CD4-positive, alpha-beta T cell (primary cell): ENCODE data around the gene ICE2. TPM values are rescaled to one million over a fixed set of nuclear protein-coding genes. Genes with fewer than 3 reads are reported as not detected.

Experiments
- ATAC-seq: fragments of 200-7000 bp; cut with Tn5 transposase; one replicate; pipeline ENCODE4 v1.10.0; 2022; ENCODE audit warnings: mild to moderate bottlenecking; ENCODE audit not compliant: poor library complexity
- CTCF ChIA-PET: fragments of 350-600 bp; sonication (Branson Sonifier 250); formaldehyde crosslinking; loops from one replicate; lab custom pipeline; 2021; ENCODE audit warnings: antibody characterized with exemption, inconsistent platforms; lab: Charles Lee
- POLR2A ChIA-PET: fragments of 350-600 bp; sonication (Branson Sonifier 250); formaldehyde crosslinking; loops from one replicate; lab custom pipeline; 2021; ENCODE audit warnings: antibody characterized with exemption, inconsistent platforms; lab: Charles Lee
- DNase-seq, 14 experiments: peaks; one replicate each; pipeline ENCODE4 v3.0.0-alpha.2; 2013 to 2020; ENCODE audit warnings: mixed read lengths in 2 of 14
- H3K27ac ChIP-seq, 2 donors: one replicate each; pipeline versions ENCODE4 v1.5.1 to v1.7.0; 2013; ENCODE audit warnings: low read length in 2 of 2, low read depth in 1 of 2, mild to moderate bottlenecking in 1 of 2
- H3K27me3 ChIP-seq, 2 experiments: 1 replicate in 1 of 2; 2 replicates in 1 of 2; pipeline versions ENCODE4 v1.6.1 to v1.7.0; 2013; ENCODE audit warnings: low read length in 2 of 2, control low read depth in 1 of 2, mild to moderate bottlenecking in 1 of 2, moderate library complexity in 1 of 2; ENCODE audit not compliant: insufficient read depth in 2 of 2, control insufficient read depth in 1 of 2
- H3K36me3 ChIP-seq: one replicate; pipeline ENCODE4 v1.6.1; 2013; ENCODE audit warnings: low read length, control low read depth; ENCODE audit not compliant: insufficient read depth
- H3K4me1 ChIP-seq: one replicate; pipeline ENCODE4 v1.6.1; 2013; ENCODE audit warnings: low read length, control low read depth; ENCODE audit not compliant: insufficient read depth
- H3K4me3 ChIP-seq: one replicate; pipeline ENCODE4 v1.5.1; 2013; ENCODE audit warnings: mild to moderate bottlenecking, low read length, moderate library complexity
- H3K9me3 ChIP-seq, 2 experiments: 1 replicate in 1 of 2; 2 replicates in 1 of 2; pipeline versions ENCODE4 v1.6.1 to v1.7.0; 2013; ENCODE audit warnings: low read length in 2 of 2, mild to moderate bottlenecking in 2 of 2, control low read depth in 1 of 2, moderate library complexity in 1 of 2; ENCODE audit not compliant: control insufficient read depth in 1 of 2, insufficient read depth in 1 of 2
- H3K27ac Mint-ChIP-seq: one replicate; pipeline ENCODE4 v1.8.0; 2020; ENCODE audit warnings: mixed read lengths
- H3K27me3 Mint-ChIP-seq: one replicate; pipeline ENCODE4 v1.8.0; 2021; ENCODE audit warnings: mixed read lengths
- H3K36me3 Mint-ChIP-seq: one replicate; pipeline ENCODE4 v1.8.0; 2021; ENCODE audit warnings: low read depth, mixed read lengths
- H3K4me1 Mint-ChIP-seq: one replicate; pipeline ENCODE4 v1.8.0; 2021; ENCODE audit warnings: low read depth, mixed read lengths
- H3K4me3 Mint-ChIP-seq: one replicate; pipeline ENCODE4 v1.8.0; 2020; ENCODE audit warnings: mild to moderate bottlenecking, mixed read lengths
- H3K9me3 Mint-ChIP-seq: one replicate; pipeline ENCODE4 v1.8.0; 2020; ENCODE audit warnings: mixed read lengths
- CTCF ChIP-seq: fragments of 200-600 bp; IDR thresholded peaks from one replicate; pipeline ENCODE4 v1.8.0; 2022; ENCODE audit warnings: antibody characterized with exemption, mild to moderate bottlenecking
- intact Hi-C, 2 experiments: fragments of 100-400 bp; cut with DNase I in 1 of 2; cut with micrococcal nuclease in 1 of 2; formaldehyde crosslinking; loops; one replicate each; pipeline versions ENCODE4 v1.15.1 to v1.9.0; 2023 to 2025; cut with DNase I, micrococcal nuclease
- total RNA-seq, 174 experiments: library from RNA in 2 of 174; stranded (reverse) in 2 of 174; gene quantifications; one replicate each; pipeline ENCODE4 v1.2.3 and lab custom pipeline; 2021 to 2026

ICE2 gene
- total RNA-seq, 2 experiments from 2014 or later: 20.4 to 23.4 TPM

GRCh38 chr15:60483042-60483441, 4.1 kb upstream of the ICE2 start:
- Histone ChIP-seq H3K9me3 (no peaks in the 10 kb centered on the region), H3K27me3 (no peaks in the 10 kb centered on the region), H3K36me3 (peaks cover 2% of the 10 kb centered on the region), H3K4me3 (no peak overlapping the region), H3K4me1 (peaks cover 21% of the 10 kb centered on the region), H3K27ac (no peak overlapping the region)
- CTCF ChIA-PET: interaction anchor here (0.8 to 1.3 kb wide), 2 partner anchors 18 to 38 kb away, joined by 3 to 4 read pairs; no protein-coding TSS in a partner anchor
- POLR2A ChIA-PET: interaction anchor here (0.8 to 1.4 kb wide), 2 partner anchors 85 to 97 kb away, joined by 3 read pairs; partner anchors contain the start of gene ANXA2
- no peaks in the 10 kb centered on the region for H3K9me3 Mint-ChIP-seq
- H3K36me3 Mint-ChIP-seq: peaks cover 21% of the 10 kb centered on the region
- TF ChIP-seq CTCF: no peak
- no peak overlapping the region for H3K4me3 Mint-ChIP-seq
- peaks cover 61% of the 10 kb centered on the region for H3K4me1 Mint-ChIP-seq
- intact Hi-C loops: loop anchor here in 1 of 2 experiments (10.0 kb wide), 1 partner anchor 1548 kb away; the partner anchor contains the start of gene SLTM
- H3K27me3 Mint-ChIP-seq: no peaks in the 10 kb centered on the region
- ATAC-seq: no peak
- peak overlapping the region; percentile 50 for H3K27ac Mint-ChIP-seq
- no peak for DNase-seq

GRCh38 chr15:60480888-60481287, 1.9 kb upstream of the ICE2 start:
- peak overlapping the region; percentile 11 for H3K4me3 Mint-ChIP-seq
- peaks cover 26% of the 10 kb centered on the region for H3K4me1 ChIP-seq
- DNase-seq (no peak), ATAC-seq (no peak)
- no peaks in the 10 kb centered on the region for H3K27me3 Mint-ChIP-seq
- H3K9me3 Mint-ChIP-seq: no peaks in the 10 kb centered on the region
- H3K27ac ChIP-seq: no peak overlapping the region
- peaks cover 32% of the 10 kb centered on the region for H3K36me3 Mint-ChIP-seq
- ChIA-PET POLR2A (interaction anchor here (0.5 to 2.4 kb wide), 2 partner anchors 9 to 77 kb away, joined by 3 to 25 read pairs; no protein-coding TSS in a partner anchor), CTCF (interaction anchor here (1.3 kb wide), 1 partner anchor 26 kb away, joined by 3 read pairs; no protein-coding TSS in a partner anchor)
- peaks cover 74% of the 10 kb centered on the region for H3K4me1 Mint-ChIP-seq
- H3K4me3 ChIP-seq: no peak overlapping the region
- H3K9me3 ChIP-seq: no peaks in the 10 kb centered on the region
- TF ChIP-seq CTCF: no peak
- H3K36me3 ChIP-seq: peaks cover 3% of the 10 kb centered on the region
- H3K27me3 ChIP-seq: no peaks in the 10 kb centered on the region
- H3K27ac Mint-ChIP-seq: peak overlapping the region; percentile 99
- intact Hi-C loops: loop anchor here in 1 of 2 experiments (10.0 kb wide), 1 partner anchor 1546 kb away; the partner anchor contains the start of gene SLTM

GRCh38 chr15:60480149-60480548, 1.2 kb upstream of the ICE2 start:
- H3K36me3 Mint-ChIP-seq: peaks cover 33% of the 10 kb centered on the region
- DNase-seq (peak in 2 of 14 experiments; percentile 7 to 11), ATAC-seq (no peak)
- intact Hi-C loops: loop anchor here in 1 of 2 experiments (10.0 kb wide), 1 partner anchor 1545 kb away; the partner anchor contains the start of gene SLTM
- Histone ChIP-seq H3K4me3 (peak overlapping the region; percentile 92), H3K27me3 (no peaks in the 10 kb centered on the region), H3K9me3 (no peaks in the 10 kb centered on the region), H3K27ac (peak overlapping the region; percentile 86 to 92), H3K36me3 (peaks cover 9% of the 10 kb centered on the region), H3K4me1 (peaks cover 26% of the 10 kb centered on the region)
- H3K9me3 Mint-ChIP-seq: no peaks in the 10 kb centered on the region
- POLR2A ChIA-PET: interaction anchor here (0.6 to 2.4 kb wide), 9 partner anchors 10 to 427 kb away, joined by 3 to 25 read pairs (median 5); partner anchors contain the start of gene ANXA2
- H3K4me1 Mint-ChIP-seq: peaks cover 68% of the 10 kb centered on the region
- H3K27ac Mint-ChIP-seq: peak overlapping the region; percentile 99
- TF ChIP-seq CTCF: no peak
- CTCF ChIA-PET: interaction anchor here (0.6 to 1.7 kb wide), 5 partner anchors 22 to 437 kb away, joined by 3 to 8 read pairs (median 3); no protein-coding TSS in a partner anchor
- no peaks in the 10 kb centered on the region for H3K27me3 Mint-ChIP-seq
- peak overlapping the region; percentile 98 for H3K4me3 Mint-ChIP-seq
